M059J (cell line): Measurements from ENCODE around the gene TNNI2. TPM values are rescaled to one million over a fixed set of nuclear protein-coding genes. Genes with fewer than 3 reads are reported as not detected.

Source experiments
- DNase-seq: peaks from one replicate; pipeline ENCODE4 v3.0.0-alpha.2; 2012; ENCODE audit warnings: low read depth
- total RNA-seq: library from RNA; depleted of rRNA; stranded (reverse); fragments of >200 nt; shearing (Covaris generic); gene quantifications from 2 replicates; pipeline ENCODE4 v1.2.3, GENCODE V29; 2014

Gene TNNI2
- total RNA-seq, 1 experiment from 2014 or later, result not detected

GRCh38 chr11:1847006-1847735 is 8.4 kb downstream of the TNNI2 start:
- no peak for DNase-seq

GRCh38 chr11:1847926-1848639 is 9.3 kb downstream of the TNNI2 start:
- no peak for DNase-seq

- no peak for DNase-seq
Observed at GRCh38 chr11:1848640-1849430, 10.1 kb downstream of the TNNI2 start.

GRCh38 chr11:1851468-1852180 is 12.8 kb downstream of the TNNI2 start:
- no peak for DNase-seq

- no peak for DNase-seq
Observed at GRCh38 chr11:1852271-1852876, 13.6 kb downstream of the TNNI2 start.

GRCh38 chr11:1852877-1853276 is 14.1 kb downstream of the TNNI2 start, which contains the start of gene LSP1:
Gene LSP1, plus strand, starts transcription at chr11:1853084. Its CDS starts 61 bp downstream, at chr11:1853145.
- DNase-seq, result no peak

- no peak for DNase-seq
Observed at GRCh38 chr11:1853376-1854131, 14.8 kb downstream of the TNNI2 start.

- no peak for DNase-seq
Observed at GRCh38 chr11:1854132-1854948, 15.6 kb downstream of the TNNI2 start.

- no peak for DNase-seq
Observed at GRCh38 chr11:1854949-1855885, 16.4 kb downstream of the TNNI2 start.

- no peak for DNase-seq
Observed at GRCh38 chr11:1855886-1856265, 17.1 kb downstream of the TNNI2 start.

GRCh38 chr11:1856306-1857005 is 17.7 kb downstream of the TNNI2 start:
- no peak for DNase-seq

- no peak for DNase-seq
Observed at GRCh38 chr11:1857064-1857463, 18.3 kb downstream of the TNNI2 start.

- DNase-seq, result no peak
Observed at GRCh38 chr11:1858154-1858553, 19.4 kb downstream of the TNNI2 start.

GRCh38 chr11:1858576-1858975 is 19.8 kb downstream of the TNNI2 start:
- no peak for DNase-seq

GRCh38 chr11:1859004-1859403 is 20.2 kb downstream of the TNNI2 start:
- no peak for DNase-seq

- no peak for DNase-seq
Observed at GRCh38 chr11:1860108-1860507, 21.3 kb downstream of the TNNI2 start.

GRCh38 chr11:1861435-1862411 is 22.9 kb downstream of the TNNI2 start:
- DNase-seq, result no peak
